H9 (cell line): ENCODE results near the gene MIER1. TPM values are rescaled to one million over a fixed set of nuclear protein-coding genes. Genes with fewer than 3 reads are reported as not detected.

Experiments used
- DNase-seq: peaks from one replicate; pipeline ENCODE4 v3.0.0-alpha.2; 2017
- H2AFZ ChIP-seq: one replicate; pipeline ENCODE4 v1.6.1; 2013; ENCODE audit warnings: mild to moderate bottlenecking, low read length, control low read depth, moderate library complexity
- H2AK5ac ChIP-seq: 2 replicates; pipeline ENCODE4 v1.6.1; 2013; ENCODE audit warnings: low read length, control low read depth, mixed read lengths; ENCODE audit not compliant: insufficient read length
- H2BK120ac ChIP-seq: one replicate; pipeline ENCODE4 v1.6.1; 2013; ENCODE audit warnings: low read depth, mild to moderate bottlenecking, low read length, control low read depth, inconsistent platforms; ENCODE audit not compliant: poor library complexity, severe bottlenecking
- H2BK12ac ChIP-seq: 2 replicates; pipeline ENCODE4 v1.6.1; 2013; ENCODE audit warnings: low read length, control low read depth, mixed read lengths, low read depth; ENCODE audit not compliant: insufficient read length
- H2BK15ac ChIP-seq: 2 replicates; pipeline ENCODE4 v1.6.1; 2013; ENCODE audit warnings: low read depth, low read length, control low read depth
- H2BK20ac ChIP-seq: one replicate; pipeline ENCODE4 v1.6.1; 2013; ENCODE audit warnings: low read depth, mild to moderate bottlenecking, low read length, control low read depth, inconsistent platforms; ENCODE audit not compliant: poor library complexity, severe bottlenecking
- H2BK5ac ChIP-seq: 2 replicates; pipeline ENCODE4 v1.6.1; 2013; ENCODE audit warnings: low read length, control low read depth, mixed read lengths; ENCODE audit not compliant: insufficient read length
- H3K14ac ChIP-seq: 2 replicates; pipeline ENCODE4 v1.6.1; 2013; ENCODE audit warnings: low read length, control low read depth; ENCODE audit not compliant: insufficient read depth
- H3K18ac ChIP-seq: 2 replicates; pipeline ENCODE4 v1.6.1; 2013; ENCODE audit warnings: low read depth, mild to moderate bottlenecking, mixed read lengths, low read length, control low read depth; ENCODE audit not compliant: insufficient read length
- H3K23ac ChIP-seq: 2 replicates; pipeline ENCODE4 v1.6.1; 2013; ENCODE audit warnings: low read length, control low read depth, mixed read lengths, low read depth; ENCODE audit not compliant: insufficient read length
- H3K23me2 ChIP-seq: 2 replicates; pipeline ENCODE4 v1.6.1; 2013; ENCODE audit warnings: low read depth, mild to moderate bottlenecking, mixed read lengths, low read length, control low read depth; ENCODE audit not compliant: insufficient read length, poor library complexity, severe bottlenecking
- H3K27ac ChIP-seq: 2 replicates; pipeline ENCODE4 v1.5.1; 2013; ENCODE audit warnings: low read length, control low read depth, mixed read lengths, low read depth; ENCODE audit not compliant: insufficient read length
- H3K27me3 ChIP-seq: 2 replicates; pipeline ENCODE4 v1.6.1; 2013; ENCODE audit warnings: low read length, control low read depth, inconsistent platforms; ENCODE audit not compliant: insufficient read depth
- H3K4ac ChIP-seq: 2 replicates; pipeline ENCODE4 v1.6.1; 2013; ENCODE audit warnings: low read depth, mild to moderate bottlenecking, control low read depth, inconsistent platforms, low read length, moderate library complexity
- H3K4me1 ChIP-seq: 2 replicates; pipeline ENCODE4 v1.6.1; 2013; ENCODE audit warnings: low read length, control low read depth, inconsistent platforms; ENCODE audit not compliant: insufficient read depth
- H3K4me2 ChIP-seq: 2 replicates; pipeline ENCODE4 v1.6.1; 2013; ENCODE audit warnings: low read length, control low read depth, mixed read lengths; ENCODE audit not compliant: insufficient read length, insufficient read depth
- H3K56ac ChIP-seq: 2 replicates; pipeline ENCODE4 v1.6.1; 2013; ENCODE audit warnings: low read depth, mild to moderate bottlenecking, mixed read lengths, low read length, control low read depth; ENCODE audit not compliant: insufficient read length
- H3K79me1 ChIP-seq: 2 replicates; pipeline ENCODE4 v1.6.1; 2013; ENCODE audit warnings: low read depth, mild to moderate bottlenecking, moderate library complexity, low read length, control low read depth, inconsistent platforms; ENCODE audit not compliant: insufficient read depth, poor library complexity, severe bottlenecking
- H3K79me2 ChIP-seq: 2 replicates; pipeline ENCODE4 v1.6.1; 2013; ENCODE audit warnings: low read length, control low read depth, inconsistent platforms; ENCODE audit not compliant: insufficient read depth
- H3K9ac ChIP-seq: 2 replicates; pipeline ENCODE4 v1.6.1; 2013; ENCODE audit warnings: low read length, control low read depth, mixed read lengths; ENCODE audit not compliant: insufficient read length; ENCODE audit errors: extremely low read depth
- H3K9me3 ChIP-seq: one replicate; pipeline ENCODE4 v1.6.1; 2013; ENCODE audit warnings: low read depth, low read length, inconsistent platforms; ENCODE audit not compliant: control insufficient read depth
- H3T11ph ChIP-seq: one replicate; pipeline ENCODE4 v1.6.1; 2013; ENCODE audit warnings: mild to moderate bottlenecking, low read length, control low read depth, inconsistent platforms
- H4K20me1 ChIP-seq: one replicate; pipeline ENCODE4 v1.6.1; 2013; ENCODE audit not compliant: control insufficient read depth, insufficient read length, insufficient read depth
- H4K5ac ChIP-seq: 2 replicates; pipeline ENCODE4 v1.6.1; 2013; ENCODE audit warnings: low read depth, mild to moderate bottlenecking, mixed read lengths, low read length, control low read depth; ENCODE audit not compliant: insufficient read length
- H4K8ac ChIP-seq: replicated peaks from 2 replicates; pipeline ENCODE4 v1.6.1; 2013; ENCODE audit warnings: low read length, control low read depth, mixed read lengths, low read depth; ENCODE audit not compliant: insufficient read length
- H4K91ac ChIP-seq: 2 replicates; pipeline ENCODE4 v1.6.1; 2013; ENCODE audit warnings: low read depth, mild to moderate bottlenecking, moderate library complexity, mixed read lengths, low read length, control low read depth; ENCODE audit not compliant: insufficient read length
- H3K27ac Mint-ChIP-seq, 3 experiments: 2 replicates in 2 of 3; 3 replicates in 1 of 3; pipeline ENCODE4 v1.8.0; 2020 to 2021; ENCODE audit warnings: mixed read lengths in 3 of 3, mild to moderate bottlenecking in 1 of 3, moderate library complexity in 1 of 3
- H3K27me3 Mint-ChIP-seq: 2 replicates; pipeline ENCODE4 v1.8.0; 2021; ENCODE audit warnings: low read depth, mild to moderate bottlenecking, moderate library complexity, mixed read lengths
- H3K36me3 Mint-ChIP-seq, 3 experiments: 2 replicates in 2 of 3; 3 replicates in 1 of 3; pipeline ENCODE4 v1.8.0; 2020 to 2021; ENCODE audit warnings: low read depth in 3 of 3, mixed read lengths in 3 of 3; ENCODE audit not compliant: insufficient read depth in 1 of 3
- H3K4me1 Mint-ChIP-seq, 2 experiments: 2 replicates each; pipeline ENCODE4 v1.8.0; 2020; ENCODE audit warnings: mixed read lengths in 2 of 2
- H3K4me3 Mint-ChIP-seq, 2 experiments: 2 replicates in 1 of 2; 3 replicates in 1 of 2; pipeline ENCODE4 v1.8.0; 2020 to 2021; ENCODE audit warnings: mild to moderate bottlenecking in 2 of 2, mixed read lengths in 2 of 2, moderate library complexity in 1 of 2
- H3K9me3 Mint-ChIP-seq, 2 experiments: 2 replicates in 1 of 2; 3 replicates in 1 of 2; pipeline ENCODE4 v1.8.0; 2020; ENCODE audit warnings: mild to moderate bottlenecking in 2 of 2, mixed read lengths in 2 of 2, moderate library complexity in 1 of 2
- total RNA-seq: library from RNA; stranded (reverse); gene quantifications from 2 replicates; pipeline ENCODE4 v1.2.1, GENCODE V29; 2021
- TF ChIP-seq, protein P1 (sequence below): fragments of 200-600 bp; sonication (generic); conservative IDR thresholded peaks from 3 replicates; pipeline ENCODE4 v1.8.0; 2021; ENCODE audit warnings: antibody characterized with exemption, mild to moderate bottlenecking

MIER1 gene
- total RNA-seq, 1 experiment from 2014 or later, result 28.5 TPM

DNA sequence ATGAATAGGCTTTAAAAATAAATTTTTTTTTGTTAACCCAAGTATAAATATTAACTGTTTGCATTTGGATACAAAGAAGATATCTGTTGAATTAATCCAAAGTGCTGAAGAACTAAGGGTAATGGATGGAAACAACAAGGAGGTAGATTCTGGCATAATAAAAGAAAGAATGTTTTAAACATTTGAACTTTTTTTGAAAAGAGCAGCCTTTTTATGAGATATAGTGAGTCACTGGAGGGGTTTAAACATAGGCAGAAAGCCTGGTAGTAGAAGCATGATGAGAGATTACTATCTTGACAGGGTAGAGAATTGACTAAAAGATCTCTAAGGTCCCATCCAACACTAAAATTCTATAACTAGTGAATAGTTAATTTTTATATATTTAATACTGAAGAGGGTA is 2.7 kb downstream of the MIER1 start:
- no peaks in the 10 kb centered on the region for H3K4me1 ChIP-seq
- no peak overlapping the region for H4K5ac ChIP-seq
- peaks cover 37 to 38% of the 10 kb centered on the region in 2 experiments for H3K4me1 Mint-ChIP-seq
- no peak overlapping the region for H3K9ac ChIP-seq
- H2BK12ac ChIP-seq, result no peak overlapping the region
- H3K27ac Mint-ChIP-seq, result no peak overlapping the region
- no peak overlapping the region for H2BK120ac ChIP-seq
- H3K27ac ChIP-seq, result no peak overlapping the region
- TF ChIP-seq, protein P1, sequence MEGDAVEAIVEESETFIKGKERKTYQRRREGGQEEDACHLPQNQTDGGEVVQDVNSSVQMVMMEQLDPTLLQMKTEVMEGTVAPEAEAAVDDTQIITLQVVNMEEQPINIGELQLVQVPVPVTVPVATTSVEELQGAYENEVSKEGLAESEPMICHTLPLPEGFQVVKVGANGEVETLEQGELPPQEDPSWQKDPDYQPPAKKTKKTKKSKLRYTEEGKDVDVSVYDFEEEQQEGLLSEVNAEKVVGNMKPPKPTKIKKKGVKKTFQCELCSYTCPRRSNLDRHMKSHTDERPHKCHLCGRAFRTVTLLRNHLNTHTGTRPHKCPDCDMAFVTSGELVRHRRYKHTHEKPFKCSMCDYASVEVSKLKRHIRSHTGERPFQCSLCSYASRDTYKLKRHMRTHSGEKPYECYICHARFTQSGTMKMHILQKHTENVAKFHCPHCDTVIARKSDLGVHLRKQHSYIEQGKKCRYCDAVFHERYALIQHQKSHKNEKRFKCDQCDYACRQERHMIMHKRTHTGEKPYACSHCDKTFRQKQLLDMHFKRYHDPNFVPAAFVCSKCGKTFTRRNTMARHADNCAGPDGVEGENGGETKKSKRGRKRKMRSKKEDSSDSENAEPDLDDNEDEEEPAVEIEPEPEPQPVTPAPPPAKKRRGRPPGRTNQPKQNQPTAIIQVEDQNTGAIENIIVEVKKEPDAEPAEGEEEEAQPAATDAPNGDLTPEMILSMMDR, result no peak
- no peaks in the 10 kb centered on the region for H3K79me1 ChIP-seq
- no peak overlapping the region for H3K23ac ChIP-seq
- no peaks in the 10 kb centered on the region for H4K20me1 ChIP-seq
- no peak overlapping the region for H3K14ac ChIP-seq
- no peak overlapping the region for H3K4me2 ChIP-seq
- no peak overlapping the region for H4K8ac ChIP-seq
- no peak overlapping the region for H3K4ac ChIP-seq
- no peak overlapping the region for H2BK15ac ChIP-seq
- no peak overlapping the region for H3K4me3 Mint-ChIP-seq
- peaks cover 12% of the 10 kb centered on the region; the same call in 1 of the 2 replicates for H3K79me2 ChIP-seq
- no peaks in the 10 kb centered on the region for H3K27me3 ChIP-seq
- no peaks in the 10 kb centered on the region for H3K27me3 Mint-ChIP-seq
- H2AK5ac ChIP-seq, result no peak overlapping the region
- H2AFZ ChIP-seq, result no peak overlapping the region
- no peak overlapping the region for H3K18ac ChIP-seq
- peaks cover 21% of the 10 kb centered on the region for H3K23me2 ChIP-seq
- no peak overlapping the region for H2BK5ac ChIP-seq
- H3K36me3 Mint-ChIP-seq, result no peaks in the 10 kb centered on the region; a peak in 3 of 7 replicates
- H3T11ph ChIP-seq, result no peak overlapping the region
- no peak for DNase-seq
- no peaks in the 10 kb centered on the region for H3K9me3 ChIP-seq
- no peaks in the 10 kb centered on the region for H3K9me3 Mint-ChIP-seq
- H3K56ac ChIP-seq, result no peak overlapping the region
- no peak overlapping the region for H4K91ac ChIP-seq
- no peak overlapping the region for H2BK20ac ChIP-seq
